ENCODE measurements around the gene ST6GALNAC5.

GRCh38 chr1:77014073-77014788, 147.0 kb downstream of the ST6GALNAC5 start:
- no peak for TF ChIP-seq POLR2A (IDR thresholded peaks at IDR 0.05; ENCODE audit: low read length)
- TF ChIP-seq GATA1 (IDR thresholded peaks at IDR 0.05; ENCODE audit: low read depth, low read length) = no peak
